ENCODE data around the gene ZNF618. TPM values are rescaled to one million over a fixed set of nuclear protein-coding genes. Genes with fewer than 3 reads are reported as not detected.

The ZNF618 gene
- total RNA-seq, 1 experiment from 2014 or later, result 29.4 TPM

GRCh38 chr9:113935677-113936380 is 59.7 kb downstream of the ZNF618 start:
- DNase-seq (ENCODE audit: low spot score), result no peak

GRCh38 chr9:113940077-113940476 is 64.0 kb downstream of the ZNF618 start:
- H3K36me3 ChIP-seq (ENCODE audit: insufficient read depth, low read length, poor library complexity, severe bottlenecking), result peaks cover 3% of the 10 kb centered on the region
- TF ChIP-seq CTCF (conservative IDR thresholded peaks at IDR 0.05; ENCODE audit: low read depth, low read length) (no peak), EZH2 (IDR thresholded peaks at IDR 0.05; ENCODE audit: borderline replicate concordance, low read depth, low read length, poor library complexity, severe bottlenecking) (no peak)
- peaks cover 3% of the 10 kb centered on the region for H3K4me1 ChIP-seq (ENCODE audit: insufficient read depth, low read length, poor library complexity, severe bottlenecking)
- BruUV-seq (replicated peaks), result no TSS peak
- ChIA-PET POLR2A (ENCODE audit: low non-redundant PET) (no interaction called here), CTCF (no interaction called here)
- DNase-seq (ENCODE audit: low spot score), result no peak
- no peak overlapping the region for H3K4me3 ChIP-seq (ENCODE audit: low read depth, low read length, poor library complexity, severe bottlenecking)
- intact Hi-C loops (cut with micrococcal nuclease; ENCODE audit: unreplicated experiment), result no loop called here
- H3K27me3 ChIP-seq (replicated peaks; ENCODE audit: insufficient read depth, low read depth, low read length, poor library complexity), result no peaks in the 10 kb centered on the region
- H3K9me3 ChIP-seq (ENCODE audit: low read depth, low read length, poor library complexity, severe bottlenecking), result peaks cover 2% of the 10 kb centered on the region
- no peak overlapping the region for H3K27ac ChIP-seq (ENCODE audit: low read depth, low read length, poor library complexity, severe bottlenecking)

More at GRCh38 chr9:113935677-113936380, 59.7 kb downstream of the ZNF618 start:
- Histone ChIP-seq H3K4me1 (ENCODE audit: insufficient read depth, low read length, poor library complexity, severe bottlenecking) (peaks cover 3% of the 10 kb centered on the region), H3K27ac (ENCODE audit: low read depth, low read length, poor library complexity, severe bottlenecking) (no peak overlapping the region), H3K4me3 (ENCODE audit: low read depth, low read length, poor library complexity, severe bottlenecking) (no peak overlapping the region), H3K36me3 (ENCODE audit: insufficient read depth, low read length, poor library complexity, severe bottlenecking) (peaks cover 3% of the 10 kb centered on the region), H3K27me3 (replicated peaks; ENCODE audit: insufficient read depth, low read depth, low read length, poor library complexity) (no peaks in the 10 kb centered on the region), H3K9me3 (ENCODE audit: low read depth, low read length, poor library complexity, severe bottlenecking) (peaks cover 2% of the 10 kb centered on the region)
- TF ChIP-seq EZH2 (IDR thresholded peaks at IDR 0.05; ENCODE audit: borderline replicate concordance, low read depth, low read length, poor library complexity, severe bottlenecking) (no peak), CTCF (conservative IDR thresholded peaks at IDR 0.05; ENCODE audit: low read depth, low read length) (no peak)
- ChIA-PET POLR2A (ENCODE audit: low non-redundant PET) (no interaction called here), CTCF (no interaction called here)
- no TSS peak for BruUV-seq (replicated peaks)
- intact Hi-C loops (cut with micrococcal nuclease; ENCODE audit: unreplicated experiment), result no loop called here

- DNase-seq (ENCODE audit: low spot score), result no peak
- no TSS peak for BruUV-seq (replicated peaks)
Measured at GRCh38 chr9:113941056-113941455, 64.9 kb downstream of the ZNF618 start.

More at GRCh38 chr9:113941056-113941455, 64.9 kb downstream of the ZNF618 start:
- CTCF ChIA-PET, result no interaction called here
- no peak for TF ChIP-seq CTCF (conservative IDR thresholded peaks at IDR 0.05; ENCODE audit: low read depth, low read length)
- TF ChIP-seq EZH2 (IDR thresholded peaks at IDR 0.05; ENCODE audit: borderline replicate concordance, low read depth, low read length, poor library complexity, severe bottlenecking), result no peak
- Histone ChIP-seq H3K4me1 (ENCODE audit: insufficient read depth, low read length, poor library complexity, severe bottlenecking) (peaks cover 3% of the 10 kb centered on the region), H3K27ac (ENCODE audit: low read depth, low read length, poor library complexity, severe bottlenecking) (no peak overlapping the region), H3K36me3 (ENCODE audit: insufficient read depth, low read length, poor library complexity, severe bottlenecking) (peaks cover 3% of the 10 kb centered on the region), H3K4me3 (ENCODE audit: low read depth, low read length, poor library complexity, severe bottlenecking) (no peak overlapping the region), H3K27me3 (replicated peaks; ENCODE audit: insufficient read depth, low read depth, low read length, poor library complexity) (no peaks in the 10 kb centered on the region), H3K9me3 (ENCODE audit: low read depth, low read length, poor library complexity, severe bottlenecking) (peaks cover 2% of the 10 kb centered on the region)
- intact Hi-C loops (cut with micrococcal nuclease; ENCODE audit: unreplicated experiment), result no loop called here
- POLR2A ChIA-PET (ENCODE audit: low non-redundant PET), result no interaction called here

Measured in A673 (cell line).